HUDEP-2 (cell line): ENCODE measurements around the gene ENTPD7.
"Not testable (repeated sequence)": the region's sequence is repeated elsewhere in the genome, so short reads cannot be mapped to it uniquely, and the experiment has no call there.

Source experiments
- DNase-seq, 76 experiments: peaks; one replicate each; lab custom pipeline; 2025; ENCODE audit not compliant: unreplicated experiment in 76 of 76; lab: John Stamatoyannopoulos, UW

The ENTPD7 gene

GRCh38 chr10:99659031-99659867, at the start of gene ENTPD7:
ENTPD7 (plus strand) TSS chr10:99659509; CDS start chr10:99659957, 448 bp downstream.
- DNase-seq, result peak in 75 of 76 experiments; percentile 38 to 95 (median 88)

GRCh38 chr10:99610221-99610620, 49.1 kb upstream of the ENTPD7 start:
- DNase-seq, result no peak

- no peak for DNase-seq
Observed at GRCh38 chr10:99611326-99611725, 48.0 kb upstream of the ENTPD7 start.

- peak in 31 of 76 experiments; percentile 3 to 59 (median 31) for DNase-seq
Observed at GRCh38 chr10:99612167-99612831, 47.0 kb upstream of the ENTPD7 start.

GRCh38 chr10:99615426-99615825, 43.9 kb upstream of the ENTPD7 start:
- DNase-seq, result no peak

- no peak for DNase-seq
Observed at GRCh38 chr10:99617696-99618095, 41.6 kb upstream of the ENTPD7 start.

GRCh38 chr10:99619090-99619800, 40.1 kb upstream of the ENTPD7 start:
- DNase-seq, result peak in 1 of 76 experiments; percentile 35

GRCh38 chr10:99619851-99620710, 39.2 kb upstream of the ENTPD7 start, which contains the start of gene SLC25A28:
SLC25A28 (minus strand) TSS chr10:99620439; CDS start chr10:99620335, 104 bp downstream.
- DNase-seq, result peak in 74 of 76 experiments; percentile 25 to 99 (median 97)

GRCh38 chr10:99620711-99621453, 38.4 kb upstream of the ENTPD7 start:
- peak in 74 of 76 experiments; percentile 35 to 99 (median 84) for DNase-seq

- peak in 1 of 76 experiments; percentile 77 for DNase-seq
Observed at GRCh38 chr10:99621454-99622251, 37.7 kb upstream of the ENTPD7 start.

GRCh38 chr10:99623919-99624318, 35.4 kb upstream of the ENTPD7 start:
- no peak for DNase-seq

GRCh38 chr10:99625124-99625523, 34.2 kb upstream of the ENTPD7 start:
- DNase-seq, result not testable (repeated sequence)

- DNase-seq, result no peak
Observed at GRCh38 chr10:99628923-99629624, 30.2 kb upstream of the ENTPD7 start.

- DNase-seq, result no peak
Observed at GRCh38 chr10:99629625-99629978, 29.7 kb upstream of the ENTPD7 start.

- peak in 53 of 76 experiments; percentile 2 to 71 (median 34) for DNase-seq
Observed at GRCh38 chr10:99630433-99630832, 28.9 kb upstream of the ENTPD7 start.

- DNase-seq, result no peak
Observed at GRCh38 chr10:99630991-99631390, 28.3 kb upstream of the ENTPD7 start.

- no peak for DNase-seq
Observed at GRCh38 chr10:99631496-99631895, 27.8 kb upstream of the ENTPD7 start.

- no peak for DNase-seq
Observed at GRCh38 chr10:99633832-99634231, 25.5 kb upstream of the ENTPD7 start.
